ENCODE data around the gene UBE2D1. TPM values are rescaled to one million over a fixed set of nuclear protein-coding genes. Genes with fewer than 3 reads are reported as not detected.

UBE2D1 gene
- polyA plus RNA-seq, 4 donors: 33.8 to 41.8 (median 36.9) TPM

Other genes starting within 250 kb of the UBE2D1 start
- gene IPMK, start 67.1 kb upstream of the UBE2D1 start, polyA plus RNA-seq (ENCODE audit: insufficient read length in 4 of 4): 1 to 10 TPM; 6.6 to 8.6 (median 7.2) TPM
- 10 to 100 TPM; 48.4 to 58.0 (median 54.6) TPM for gene CISD1, start 65.8 kb upstream of the UBE2D1 start, polyA plus RNA-seq (ENCODE audit: insufficient read length in 4 of 4)
- 10 to 100 TPM; 68.0 to 74.8 (median 72.1) TPM for gene TFAM, start 50.4 kb downstream of the UBE2D1 start, polyA plus RNA-seq (ENCODE audit: insufficient read length in 4 of 4)
- 10 to 100 TPM; 72.5 to 84.9 (median 79.7) TPM for gene BICC1, start 177.9 kb downstream of the UBE2D1 start, polyA plus RNA-seq (ENCODE audit: insufficient read length in 4 of 4)

Measured in left renal cortex interstitium (tissue), 4 donors.